ENCODE measurements around the gene CYB561D2.
A peak's percentile ranks its signal among the peaks of the same experiment; 100 is the strongest.

Gene CYB561D2

GRCh38 chr3:50322386-50323091 is 28.1 kb upstream of the CYB561D2 start, which contains the start of gene HYAL2:
Gene HYAL2 (minus strand): TSS chr3:50322745. CDS start chr3:50320489, 2,256 bp downstream.
- Histone ChIP-seq H3K9ac (ENCODE audit: low read length) (peak within 1 kb of the TSS; percentile 95), H4K20me1 (ENCODE audit: insufficient read depth, low read length) (no peaks in the 10 kb centered on the region), H3K9me3 (replicated peaks; ENCODE audit: insufficient read depth, low read length) (no peaks in the 10 kb centered on the region), H3K27me3 (replicated peaks; ENCODE audit: insufficient read depth, low read length) (no peaks in the 10 kb centered on the region), H3K27ac (ENCODE audit: low read length) (peak within 1 kb of the TSS; percentile 80), H3F3A (ENCODE audit: insufficient read depth, low read length) (no peaks in the 10 kb centered on the region), H2AFZ (ENCODE audit: low read length) (peak within 1 kb of the TSS; percentile 91), H3K9me2 (replicated peaks; ENCODE audit: insufficient read depth, low read length) (no peaks in the 10 kb centered on the region), H3K4me2 (ENCODE audit: low read depth, low read length) (peak within 1 kb of the TSS; percentile 75), H3K36me3 (replicated peaks; ENCODE audit: insufficient read depth, low read length) (no peaks in the 10 kb centered on the region), H3K79me2 (ENCODE audit: low read length) (peaks cover 32% of the 10 kb centered on the region), H3K4me1 (ENCODE audit: low read length) (0 out of 2 replicates have a peak, but pooled peaks cover 7% of the 10 kb centered on the region), H3K4me3 (ENCODE audit: low read length) (peak within 1 kb of the TSS; percentile 83)
- no peak for DNase-seq
- no peak for TF ChIP-seq EZH2 (optimal IDR thresholded peaks at IDR 0.05; ENCODE audit: low read depth, low read length)
- no peak for TF ChIP-seq CTCF (IDR thresholded peaks at IDR 0.05; ENCODE audit: low read length)
- no peak for TF ChIP-seq EZH2phosphoT487 (IDR thresholded peaks at IDR 0.05; ENCODE audit: low read length)

GRCh38 chr3:50323092-50323600 is 27.5 kb upstream of the CYB561D2 start:
- Histone ChIP-seq H3K27me3 (replicated peaks; ENCODE audit: insufficient read depth, low read length) (no peaks in the 10 kb centered on the region), H2AFZ (ENCODE audit: low read length) (no peak overlapping the region), H3K4me1 (ENCODE audit: low read length) (0 out of 2 replicates have a peak, but pooled peaks cover 7% of the 10 kb centered on the region), H3K9ac (ENCODE audit: low read length) (no peak overlapping the region), H3K36me3 (replicated peaks; ENCODE audit: insufficient read depth, low read length) (no peaks in the 10 kb centered on the region), H3K9me2 (replicated peaks; ENCODE audit: insufficient read depth, low read length) (no peaks in the 10 kb centered on the region), H3K9me3 (replicated peaks; ENCODE audit: insufficient read depth, low read length) (no peaks in the 10 kb centered on the region), H3K79me2 (ENCODE audit: low read length) (peaks cover 37% of the 10 kb centered on the region), H3K27ac (ENCODE audit: low read length) (no peak overlapping the region), H3K4me3 (ENCODE audit: low read length) (no peak overlapping the region), H3K4me2 (ENCODE audit: low read depth, low read length) (no peak overlapping the region), H4K20me1 (ENCODE audit: insufficient read depth, low read length) (no peaks in the 10 kb centered on the region), H3F3A (ENCODE audit: insufficient read depth, low read length) (no peaks in the 10 kb centered on the region; the same call in 1 of the 2 replicates)
- TF ChIP-seq EZH2 (optimal IDR thresholded peaks at IDR 0.05; ENCODE audit: low read depth, low read length) (no peak), CTCF (IDR thresholded peaks at IDR 0.05; ENCODE audit: low read length) (no peak), EZH2phosphoT487 (IDR thresholded peaks at IDR 0.05; ENCODE audit: low read length) (no peak)
- no peak for DNase-seq

GRCh38 chr3:50323614-50324199 is 27.0 kb upstream of the CYB561D2 start:
- TF ChIP-seq EZH2phosphoT487 (IDR thresholded peaks at IDR 0.05; ENCODE audit: low read length) (no peak), CTCF (IDR thresholded peaks at IDR 0.05; ENCODE audit: low read length) (no peak), EZH2 (optimal IDR thresholded peaks at IDR 0.05; ENCODE audit: low read depth, low read length) (no peak)
- no peaks in the 10 kb centered on the region for H4K20me1 ChIP-seq (ENCODE audit: insufficient read depth, low read length)

More at GRCh38 chr3:50323614-50324199, 27.0 kb upstream of the CYB561D2 start:
- no peaks in the 10 kb centered on the region for H3K27me3 ChIP-seq (replicated peaks; ENCODE audit: insufficient read depth, low read length)
- H3K4me3 ChIP-seq (ENCODE audit: low read length) = no peak overlapping the region
- H2AFZ ChIP-seq (ENCODE audit: low read length) = no peak overlapping the region
- H3K9me2 ChIP-seq (replicated peaks; ENCODE audit: insufficient read depth, low read length) = no peaks in the 10 kb centered on the region
- H3K4me2 ChIP-seq (ENCODE audit: low read depth, low read length) = no peak overlapping the region
- no peaks in the 10 kb centered on the region for H3K9me3 ChIP-seq (replicated peaks; ENCODE audit: insufficient read depth, low read length)
- no peak overlapping the region for H3K9ac ChIP-seq (ENCODE audit: low read length)
- no peak overlapping the region for H3K27ac ChIP-seq (ENCODE audit: low read length)
- H3F3A ChIP-seq (ENCODE audit: insufficient read depth, low read length) = peaks cover 5% of the 10 kb centered on the region; the same call in 1 of the 2 replicates
- DNase-seq = no peak
- H3K36me3 ChIP-seq (replicated peaks; ENCODE audit: insufficient read depth, low read length) = no peaks in the 10 kb centered on the region
- 0 out of 2 replicates have a peak, but pooled peaks cover 7% of the 10 kb centered on the region for H3K4me1 ChIP-seq (ENCODE audit: low read length)
- H3K79me2 ChIP-seq (ENCODE audit: low read length) = peaks cover 37% of the 10 kb centered on the region

All from MM.1S (cell line).